KMS-11 (cell line): ENCODE results near the gene GALNT5.

Source experiments
- H2AFZ ChIP-seq: fragments of 200-600 bp; sonication (generic); 2 replicates; pipeline ENCODE4 v1.6.1; 2016; ENCODE audit warnings: antibody characterized with exemption, mixed run types, low read depth
- H3K27ac ChIP-seq: fragments of 200-600 bp; sonication (generic); 2 replicates; pipeline ENCODE4 v1.6.1; 2016; ENCODE audit warnings: mild to moderate bottlenecking, mixed run types
- H3K27me3 ChIP-seq: fragments of 200-600 bp; sonication (generic); 2 replicates; pipeline ENCODE4 v1.6.1; 2017; ENCODE audit warnings: mild to moderate bottlenecking, low read depth, mixed run types, moderate library complexity; ENCODE audit not compliant: insufficient read depth
- H3K36me3 ChIP-seq: fragments of 200-600 bp; sonication (generic); 2 replicates; pipeline ENCODE4 v1.6.1; 2017; ENCODE audit warnings: mild to moderate bottlenecking, mixed run types; ENCODE audit not compliant: insufficient read depth
- H3K4me1 ChIP-seq: fragments of 200-600 bp; sonication (generic); 2 replicates; pipeline ENCODE4 v1.6.1; 2016; ENCODE audit warnings: mild to moderate bottlenecking, low read depth, mixed run types; ENCODE audit not compliant: poor library complexity, severe bottlenecking
- H3K4me2 ChIP-seq: fragments of 200-600 bp; sonication (generic); 2 replicates; pipeline ENCODE4 v1.7.0; 2016; ENCODE audit warnings: mild to moderate bottlenecking, mixed run types
- H3K4me3 ChIP-seq: fragments of 200-600 bp; sonication (generic); IDR thresholded peaks from 2 replicates; pipeline ENCODE4 v1.6.1; 2017; ENCODE audit warnings: low read depth, low read length, mixed read lengths; ENCODE audit not compliant: insufficient read depth
- H3K79me2 ChIP-seq: fragments of 200-600 bp; sonication (generic); 2 replicates; pipeline ENCODE4 v1.6.1; 2016; ENCODE audit warnings: low read depth, mixed run types; ENCODE audit not compliant: insufficient read depth
- H3K9ac ChIP-seq: fragments of 200-600 bp; sonication (generic); 2 replicates; pipeline ENCODE4 v1.6.1; 2016; ENCODE audit warnings: mild to moderate bottlenecking, mixed run types
- H4K20me1 ChIP-seq: fragments of 200-600 bp; sonication (generic); 2 replicates; pipeline ENCODE4 v1.6.1; 2016; ENCODE audit warnings: mild to moderate bottlenecking, mixed run types; ENCODE audit not compliant: insufficient read depth
- TF ChIP-seq, protein P1 (sequence below): fragments of 200-600 bp; sonication (generic); conservative IDR thresholded peaks from 2 replicates; pipeline ENCODE4 v1.6.1; 2017; ENCODE audit warnings: low read depth, mild to moderate bottlenecking, antibody characterized with exemption, low read length, moderate library complexity, mixed read lengths

Gene GALNT5

DNA sequence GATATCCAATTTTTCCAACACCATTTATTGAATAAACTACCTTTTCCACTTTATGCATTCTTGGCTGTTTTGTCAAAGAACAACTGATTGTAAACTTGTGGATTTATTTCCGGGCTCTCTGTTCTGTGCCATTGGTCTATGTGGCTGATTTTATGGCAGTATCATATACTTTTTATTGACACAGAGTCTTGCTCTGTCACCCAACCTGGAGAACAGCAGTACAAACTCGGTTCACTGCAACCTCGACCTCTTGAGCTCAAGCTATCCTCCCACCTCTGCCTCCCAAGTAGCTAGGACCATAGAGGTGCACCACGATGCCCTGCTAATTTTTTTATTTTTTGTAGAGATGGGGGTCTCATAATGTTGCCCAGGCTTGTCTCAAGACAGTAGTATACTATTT, 6.7 kb upstream of the GALNT5 start:
- H3K4me3 ChIP-seq = no peak overlapping the region
- H2AFZ ChIP-seq = no peak overlapping the region
- no peaks in the 10 kb centered on the region for H4K20me1 ChIP-seq
- no peak overlapping the region for H3K4me2 ChIP-seq
- H3K27ac ChIP-seq = no peak overlapping the region
- TF ChIP-seq, protein P1, sequence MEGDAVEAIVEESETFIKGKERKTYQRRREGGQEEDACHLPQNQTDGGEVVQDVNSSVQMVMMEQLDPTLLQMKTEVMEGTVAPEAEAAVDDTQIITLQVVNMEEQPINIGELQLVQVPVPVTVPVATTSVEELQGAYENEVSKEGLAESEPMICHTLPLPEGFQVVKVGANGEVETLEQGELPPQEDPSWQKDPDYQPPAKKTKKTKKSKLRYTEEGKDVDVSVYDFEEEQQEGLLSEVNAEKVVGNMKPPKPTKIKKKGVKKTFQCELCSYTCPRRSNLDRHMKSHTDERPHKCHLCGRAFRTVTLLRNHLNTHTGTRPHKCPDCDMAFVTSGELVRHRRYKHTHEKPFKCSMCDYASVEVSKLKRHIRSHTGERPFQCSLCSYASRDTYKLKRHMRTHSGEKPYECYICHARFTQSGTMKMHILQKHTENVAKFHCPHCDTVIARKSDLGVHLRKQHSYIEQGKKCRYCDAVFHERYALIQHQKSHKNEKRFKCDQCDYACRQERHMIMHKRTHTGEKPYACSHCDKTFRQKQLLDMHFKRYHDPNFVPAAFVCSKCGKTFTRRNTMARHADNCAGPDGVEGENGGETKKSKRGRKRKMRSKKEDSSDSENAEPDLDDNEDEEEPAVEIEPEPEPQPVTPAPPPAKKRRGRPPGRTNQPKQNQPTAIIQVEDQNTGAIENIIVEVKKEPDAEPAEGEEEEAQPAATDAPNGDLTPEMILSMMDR = no peak
- no peaks in the 10 kb centered on the region for H3K27me3 ChIP-seq
- peaks cover 9% of the 10 kb centered on the region for H3K4me1 ChIP-seq
- no peak overlapping the region for H3K9ac ChIP-seq
- no peaks in the 10 kb centered on the region for H3K79me2 ChIP-seq
- no peaks in the 10 kb centered on the region for H3K36me3 ChIP-seq

DNA sequence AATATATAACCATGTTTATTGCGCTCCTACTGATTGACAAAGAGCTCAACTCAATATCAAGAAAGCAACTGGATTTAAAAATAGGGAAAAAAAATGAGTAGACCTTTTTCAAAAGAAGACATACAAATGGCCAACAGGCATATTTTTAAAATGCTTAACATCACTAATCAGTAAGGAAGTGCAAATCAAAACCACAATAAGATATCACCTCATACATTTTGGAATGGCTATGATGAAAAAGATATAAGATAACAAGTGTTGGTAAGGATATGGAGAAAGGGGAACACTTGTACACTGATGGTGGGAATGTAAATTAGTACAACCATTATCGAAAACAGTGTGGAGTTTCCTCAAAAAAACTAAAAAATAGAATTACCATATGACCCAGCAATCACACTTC, 5.6 kb upstream of the GALNT5 start:
- Histone ChIP-seq H3K4me1 (peaks cover 20% of the 10 kb centered on the region), H3K27ac (no peak overlapping the region), H3K36me3 (no peaks in the 10 kb centered on the region)

DNA sequence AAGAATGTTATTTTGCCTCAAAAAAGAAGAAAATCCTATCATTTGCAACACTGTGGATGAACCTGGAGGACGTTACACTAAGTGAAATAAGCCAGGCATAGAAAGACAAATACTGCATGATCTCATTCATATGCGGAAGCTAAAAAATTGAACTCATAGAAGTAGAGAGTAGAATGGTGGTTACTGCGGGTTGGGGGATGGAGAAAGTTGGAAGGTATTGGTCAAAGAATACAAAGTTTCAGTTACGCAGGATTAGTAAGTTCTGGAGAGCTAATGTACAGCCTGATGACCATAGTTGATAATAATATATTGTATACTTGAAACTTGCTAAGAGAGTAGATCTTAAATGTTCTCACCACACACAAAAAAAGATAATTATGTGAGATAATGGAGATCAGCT, 5.0 kb upstream of the GALNT5 start:
- Histone ChIP-seq H3K27me3 (no peaks in the 10 kb centered on the region), H3K4me1 (peaks cover 26% of the 10 kb centered on the region)

More for the DNA sequence above, 5.6 kb upstream of the GALNT5 start:
- no peak overlapping the region for H2AFZ ChIP-seq
- TF ChIP-seq, protein P1 = no peak
- H3K4me3 ChIP-seq = no peak overlapping the region
- no peaks in the 10 kb centered on the region for H3K27me3 ChIP-seq
- H3K4me2 ChIP-seq = no peak overlapping the region
- no peaks in the 10 kb centered on the region for H4K20me1 ChIP-seq
- H3K9ac ChIP-seq = no peak overlapping the region
- no peaks in the 10 kb centered on the region for H3K79me2 ChIP-seq

DNA sequence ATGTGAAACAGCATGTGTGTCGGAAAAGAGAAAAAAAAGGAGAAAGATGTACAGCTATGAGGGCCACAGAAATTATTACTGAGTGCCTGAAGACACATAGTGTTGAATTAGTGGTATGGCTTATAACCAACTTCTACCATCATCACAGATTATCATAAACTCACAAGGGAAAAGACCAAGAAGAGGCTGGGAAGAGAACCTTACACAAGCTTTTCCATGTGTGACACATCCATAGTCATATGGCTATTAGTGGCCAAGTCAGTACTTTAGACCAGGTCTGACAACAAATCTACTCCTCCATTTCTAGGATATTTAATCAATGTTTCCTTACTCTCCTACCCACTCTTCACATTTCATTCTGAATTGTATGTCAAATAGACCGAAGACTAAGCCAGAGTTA, 3.5 kb upstream of the GALNT5 start:
- no peaks in the 10 kb centered on the region for H3K36me3 ChIP-seq
- no peak overlapping the region for H3K4me2 ChIP-seq
- H3K4me1 ChIP-seq = peaks cover 32% of the 10 kb centered on the region
- no peak overlapping the region for H3K27ac ChIP-seq
- H2AFZ ChIP-seq = no peak overlapping the region
- no peaks in the 10 kb centered on the region for H3K27me3 ChIP-seq
- H4K20me1 ChIP-seq = no peaks in the 10 kb centered on the region
- H3K4me3 ChIP-seq = no peak overlapping the region
- H3K9ac ChIP-seq = no peak overlapping the region
- TF ChIP-seq, protein P1 = no peak
- no peaks in the 10 kb centered on the region for H3K79me2 ChIP-seq

More for the DNA sequence above, 5.0 kb upstream of the GALNT5 start:
- no peak overlapping the region for H2AFZ ChIP-seq
- no peaks in the 10 kb centered on the region for H3K79me2 ChIP-seq
- no peak overlapping the region for H3K4me3 ChIP-seq
- H3K4me2 ChIP-seq = no peak overlapping the region
- H3K36me3 ChIP-seq = no peaks in the 10 kb centered on the region
- H3K9ac ChIP-seq = no peak overlapping the region
- H3K27ac ChIP-seq = no peak overlapping the region
- TF ChIP-seq, protein P1 = no peak
- no peaks in the 10 kb centered on the region for H4K20me1 ChIP-seq
